Measurements from ENCODE around the gene UGT1A1. TPM values are rescaled to one million over a fixed set of nuclear protein-coding genes. Genes with fewer than 3 reads are reported as not detected.

Gene UGT1A1
- total and polyA plus RNA-seq, 2 of the 13 experiments (the other 11 are each of a cell fraction or from before 2014, with no cell fraction given): 0.69 to 0.75 TPM

GRCh38 chr2:233756429-233757081, 3.5 kb upstream of the UGT1A1 start (continued):
- TF ChIP-seq ZFP36 (IDR thresholded peaks at IDR 0.05; ENCODE audit: borderline replicate concordance, low read depth, low read length, partially characterized antibody) (peak; percentile 88), ZNF776 (CRISPR knock-in tag; IDR thresholded peaks at IDR 0.05) (no peak), THYN1 (CRISPR knock-in tag; IDR thresholded peaks at IDR 0.05; ENCODE audit: borderline replicate concordance, low read depth) (no peak), ZNF468 (CRISPR knock-in tag; IDR thresholded peaks at IDR 0.05) (no peak), SMYD3 (CRISPR knock-in tag; IDR thresholded peaks at IDR 0.05) (peak; percentile 67; the same call in 1 of the 2 replicates), ZNF607 (CRISPR knock-in tag; IDR thresholded peaks at IDR 0.05; ENCODE audit: borderline replicate concordance) (peak; percentile 78; the same call in 1 of the 2 replicates), ZNF564 (CRISPR knock-in tag; IDR thresholded peaks at IDR 0.05) (no peak), ZNF549 (CRISPR knock-in tag; IDR thresholded peaks at IDR 0.05) (no peak), ZNF546 (CRISPR knock-in tag; conservative IDR thresholded peaks at IDR 0.05) (no peak), AGO2 (optimal IDR thresholded peaks at IDR 0.05; ENCODE audit: low read depth, low read length) (no peak), ZFP41 (CRISPR knock-in tag; IDR thresholded peaks at IDR 0.05; ENCODE audit: borderline replicate concordance) (no peak), ZFP36L2 (CRISPR knock-in tag; IDR thresholded peaks at IDR 0.05) (no peak), TARDBP (CRISPR knock-in tag; IDR thresholded peaks at IDR 0.05) (peak; percentile 95), KLF6 (CRISPR knock-in tag; IDR thresholded peaks at IDR 0.05) (no peak), ZNF816 (CRISPR knock-in tag; IDR thresholded peaks at IDR 0.05; ENCODE audit: borderline replicate concordance) (peak; percentile 91; the same call in 1 of the 2 replicates), ASH2L (IDR thresholded peaks at IDR 0.05; ENCODE audit: insufficient read length, low read depth, low read length) (peak; percentile 70), HMGXB3 (CRISPR knock-in tag; IDR thresholded peaks at IDR 0.05; ENCODE audit: borderline replicate concordance) (peak; percentile 65; the same call in 1 of the 2 replicates), SIN3A (IDR thresholded peaks at IDR 0.05; ENCODE audit: borderline replicate concordance, low read depth, low read length) (no peak), MZF1 (CRISPR knock-in tag; IDR thresholded peaks at IDR 0.05; ENCODE audit: borderline replicate concordance) (no peak), U2AF1 (optimal IDR thresholded peaks at IDR 0.05; ENCODE audit: low read depth, low read length) (no peak), MED8 (CRISPR knock-in tag; IDR thresholded peaks at IDR 0.05; ENCODE audit: insufficient replicate concordance) (peak; percentile 47), PAF1 (CRISPR knock-in tag; IDR thresholded peaks at IDR 0.05) (no peak), ZBTB4 (CRISPR knock-in tag; IDR thresholded peaks at IDR 0.05; ENCODE audit: borderline replicate concordance) (no peak), SALL1 (CRISPR knock-in tag; IDR thresholded peaks at IDR 0.05) (peak; percentile 82)
